ENCODE measurements around the gene USP24.

GRCh38 chr1:55197099-55197498 is 18.1 kb downstream of the USP24 start:
- TF ChIP-seq CTCF (conservative IDR thresholded peaks at IDR 0.05; ENCODE audit: low read depth, low read length) (no peak), EZH2 (IDR thresholded peaks at IDR 0.05; ENCODE audit: low read length, unreplicated experiment) (no peak)

Measured in PC-3 (cell line).